ENCODE data around the gene PGA3. TPM values are rescaled to one million over a fixed set of nuclear protein-coding genes. Genes with fewer than 3 reads are reported as not detected.

The PGA3 gene
- total RNA-seq, 2 donors from 2014 or later = not detected

- Mint-ChIP-seq H3K36me3 (ENCODE audit: low read depth) (no peaks in the 10 kb centered on the region), H3K9me3 (no peaks in the 10 kb centered on the region), H3K27me3 (ENCODE audit: insufficient read depth) (no peaks in the 10 kb centered on the region), H3K4me1 (no peaks in the 10 kb centered on the region), H3K27ac (no peak overlapping the region), H3K4me3 (no peak overlapping the region)
- Histone ChIP-seq H3K4me3 (ENCODE audit: low read length) (no peak overlapping the region), H3K36me3 (ENCODE audit: control insufficient read depth, insufficient read depth, low read length) (no peaks in the 10 kb centered on the region), H3K9me3 (ENCODE audit: control insufficient read depth, low read length) (no peaks in the 10 kb centered on the region), H3K27ac (ENCODE audit: low read depth, low read length) (no peak overlapping the region), H3K9ac (ENCODE audit: extremely low read depth, low read length, poor library complexity, severe bottlenecking) (no peak overlapping the region), H3K27me3 (ENCODE audit: control insufficient read depth, insufficient read depth, low read length, poor library complexity, severe bottlenecking) (no peaks in the 10 kb centered on the region), H3K4me1 (ENCODE audit: control insufficient read depth, insufficient read depth, low read length) (no peaks in the 10 kb centered on the region)
- no peak for DNase-seq
- no peak for TF ChIP-seq CTCF (conservative IDR thresholded peaks at IDR 0.05)
- 92 to 97% methylated on average over 9 to 18 of the region's 18 CpGs for WGBS, 2 experiments (ENCODE audit: insufficient coverage in 1 of 2, insufficient read length in 1 of 2)
Observed at GRCh38 chr11:61256710-61257482, 53.6 kb downstream of the PGA3 start.

- Mint-ChIP-seq H3K4me1 (no peaks in the 10 kb centered on the region), H3K27ac (no peak overlapping the region), H3K4me3 (no peak overlapping the region), H3K9me3 (no peaks in the 10 kb centered on the region), H3K36me3 (ENCODE audit: low read depth) (no peaks in the 10 kb centered on the region), H3K27me3 (ENCODE audit: insufficient read depth) (no peaks in the 10 kb centered on the region)
- Histone ChIP-seq H3K4me1 (ENCODE audit: control insufficient read depth, insufficient read depth, low read length) (no peaks in the 10 kb centered on the region), H3K9ac (ENCODE audit: extremely low read depth, low read length, poor library complexity, severe bottlenecking) (no peak overlapping the region), H3K36me3 (ENCODE audit: control insufficient read depth, insufficient read depth, low read length) (no peaks in the 10 kb centered on the region), H3K27ac (ENCODE audit: low read depth, low read length) (no peak overlapping the region), H3K27me3 (ENCODE audit: control insufficient read depth, insufficient read depth, low read length, poor library complexity, severe bottlenecking) (no peaks in the 10 kb centered on the region), H3K4me3 (ENCODE audit: low read length) (no peak overlapping the region), H3K9me3 (ENCODE audit: control insufficient read depth, low read length) (no peaks in the 10 kb centered on the region)
- TF ChIP-seq CTCF (conservative IDR thresholded peaks at IDR 0.05) = no peak
- 90 to 100% methylated on average over 4 to 9 of the region's 9 CpGs for WGBS, 2 experiments (ENCODE audit: insufficient coverage in 1 of 2, insufficient read length in 1 of 2)
- DNase-seq = no peak
Observed at GRCh38 chr11:61258546-61258945, 55.2 kb downstream of the PGA3 start.

- Mint-ChIP-seq H3K4me1 (no peaks in the 10 kb centered on the region), H3K36me3 (ENCODE audit: low read depth) (no peaks in the 10 kb centered on the region), H3K9me3 (no peaks in the 10 kb centered on the region), H3K27me3 (ENCODE audit: insufficient read depth) (no peaks in the 10 kb centered on the region), H3K27ac (no peak overlapping the region), H3K4me3 (no peak overlapping the region)
- TF ChIP-seq CTCF (conservative IDR thresholded peaks at IDR 0.05) = no peak
- H3K9ac ChIP-seq (ENCODE audit: extremely low read depth, low read length, poor library complexity, severe bottlenecking) = no peak overlapping the region
- H3K4me3 ChIP-seq (ENCODE audit: low read length) = no peak overlapping the region
- no peaks in the 10 kb centered on the region for H3K27me3 ChIP-seq (ENCODE audit: control insufficient read depth, insufficient read depth, low read length, poor library complexity, severe bottlenecking)
- H3K4me1 ChIP-seq (ENCODE audit: control insufficient read depth, insufficient read depth, low read length) = no peaks in the 10 kb centered on the region
- WGBS, 2 experiments (ENCODE audit: insufficient coverage in 1 of 2, insufficient read length in 1 of 2) = 90 to 92% methylated on average over 5 to 6 of the region's 6 CpGs
- no peaks in the 10 kb centered on the region for H3K36me3 ChIP-seq (ENCODE audit: control insufficient read depth, insufficient read depth, low read length)
- no peaks in the 10 kb centered on the region for H3K9me3 ChIP-seq (ENCODE audit: control insufficient read depth, low read length)
- no peak for DNase-seq
- no peak overlapping the region for H3K27ac ChIP-seq (ENCODE audit: low read depth, low read length)
Observed at GRCh38 chr11:61259363-61259762, 56.0 kb downstream of the PGA3 start.

Other genes starting within 250 kb of the PGA3 start
- gene CD6, start 231.8 kb upstream of the PGA3 start, total RNA-seq = 1 to 10 TPM; 1.5 to 1.6 TPM
- not detected for gene CD5, start 101.0 kb upstream of the PGA3 start, total RNA-seq
- 10 to 100 TPM; 23.9 to 26.7 TPM for gene VPS37C, start 42.1 kb upstream of the PGA3 start, total RNA-seq
- gene PGA4, start 18.8 kb downstream of the PGA3 start, total RNA-seq = under 1 TPM in 1 of 2 donors, not detected in 1; 0.62 TPM
- under 1 TPM; 0.75 to 0.93 TPM for gene PGA5, start 37.7 kb downstream of the PGA3 start, total RNA-seq
- gene VWCE, start 91.8 kb downstream of the PGA3 start, total RNA-seq = 10 to 100 TPM in 1 of 2 donors, 1 to 10 TPM in 1; 7.2 to 13.3 TPM
- gene DDB1, start 129.6 kb downstream of the PGA3 start, total RNA-seq = 100 to 1,000 TPM; 244 to 251 TPM
- gene TKFC, start 129.7 kb downstream of the PGA3 start, total RNA-seq = 100 to 1,000 TPM in 1 of 2 donors, 10 to 100 TPM in 1; 93.7 to 116 TPM
- 10 to 100 TPM; 17.3 to 22.8 TPM for gene CYB561A3, start 158.4 kb downstream of the PGA3 start, total RNA-seq
- gene TMEM138, start 158.9 kb downstream of the PGA3 start, total RNA-seq = 10 to 100 TPM; 26.5 to 29.3 TPM
- gene TMEM216, start 189.1 kb downstream of the PGA3 start, total RNA-seq = 10 to 100 TPM; 22.6 to 26.6 TPM
- 100 to 1,000 TPM; 108 to 117 TPM for gene CPSF7, start 226.5 kb downstream of the PGA3 start, total RNA-seq
- 10 to 100 TPM; 41.4 to 45.4 TPM for gene SDHAF2, start 226.6 kb downstream of the PGA3 start, total RNA-seq

Measured in endodermal cell (in vitro differentiated cells).